ENCODE data around the gene SP9. TPM values are rescaled to one million over a fixed set of nuclear protein-coding genes. Genes with fewer than 3 reads are reported as not detected.

SP9 gene
- total RNA-seq, 1 experiment from 2014 or later, result not detected

GRCh38 chr2:174343623-174344455, 9.1 kb downstream of the SP9 start:
- H3K27ac Mint-ChIP-seq, result no peak overlapping the region
- Histone ChIP-seq H3K23ac (ENCODE audit: insufficient read length, low read depth, low read length) (no peak overlapping the region), H2AFZ (ENCODE audit: low read length) (no peak overlapping the region), H3K4me2 (ENCODE audit: insufficient read depth, insufficient read length, low read length) (peak overlapping the region; percentile 79), H2BK15ac (ENCODE audit: low read depth, low read length) (no peak overlapping the region), H4K91ac (ENCODE audit: insufficient read length, low read depth, low read length) (no peak overlapping the region), H2AK5ac (ENCODE audit: insufficient read length, low read length) (no peak overlapping the region), H4K8ac (replicated peaks; ENCODE audit: insufficient read length, low read depth, low read length) (no peak overlapping the region), H3K79me1 (ENCODE audit: insufficient read depth, low read depth, low read length, poor library complexity, severe bottlenecking) (no peaks in the 10 kb centered on the region), H3K79me2 (ENCODE audit: insufficient read depth, low read length) (no peaks in the 10 kb centered on the region), H3K27ac (ENCODE audit: insufficient read length, low read depth, low read length) (no peak overlapping the region), H3K9me3 (ENCODE audit: control insufficient read depth, low read depth, low read length) (no peaks in the 10 kb centered on the region), H3K27me3 (ENCODE audit: insufficient read depth, low read length) (peaks cover 50% of the 10 kb centered on the region), H3K14ac (ENCODE audit: insufficient read depth, low read length) (no peak overlapping the region; the same call in 1 of the 2 replicates), H2BK12ac (ENCODE audit: insufficient read length, low read depth, low read length) (no peak overlapping the region), H2BK5ac (ENCODE audit: insufficient read length, low read length) (no peak overlapping the region), H3K23me2 (ENCODE audit: insufficient read length, low read depth, low read length, poor library complexity, severe bottlenecking) (peaks cover 31% of the 10 kb centered on the region), H3T11ph (ENCODE audit: low read length) (no peak overlapping the region), H4K5ac (ENCODE audit: insufficient read length, low read depth, low read length) (no peak overlapping the region), H4K20me1 (ENCODE audit: control insufficient read depth, insufficient read depth, insufficient read length) (no peaks in the 10 kb centered on the region), H3K4ac (ENCODE audit: low read depth, low read length) (no peak overlapping the region), H2BK120ac (ENCODE audit: low read depth, low read length, poor library complexity, severe bottlenecking) (no peak overlapping the region), H3K4me1 (ENCODE audit: insufficient read depth, low read length) (0 out of 2 replicates have a peak, but pooled peaks cover 4% of the 10 kb centered on the region), H3K56ac (ENCODE audit: insufficient read length, low read depth, low read length) (no peak overlapping the region), H3K9ac (ENCODE audit: extremely low read depth, insufficient read length, low read length) (no peak overlapping the region), H3K18ac (ENCODE audit: insufficient read length, low read depth, low read length) (no peak overlapping the region), H2BK20ac (ENCODE audit: low read depth, low read length, poor library complexity, severe bottlenecking) (no peak overlapping the region)
- peaks cover 71% of the 10 kb centered on the region for H3K27me3 Mint-ChIP-seq (ENCODE audit: low read depth)
- no peak for TF ChIP-seq CTCF (conservative IDR thresholded peaks at IDR 0.05)
- peaks cover 50 to 55% of the 10 kb centered on the region in 2 experiments for H3K4me1 Mint-ChIP-seq
- no peak for DNase-seq
- H3K4me3 Mint-ChIP-seq, result peak overlapping the region; percentile 52 to 79
- H3K9me3 Mint-ChIP-seq, result peaks cover 0 to 4% of the 10 kb centered on the region in 2 experiments; a peak in 1 of 5 replicates
- H3K36me3 Mint-ChIP-seq (ENCODE audit: insufficient read depth in 1 of 3, low read depth in 3 of 3), result peaks cover 4 to 12% (median 12%) of the 10 kb centered on the region in 3 experiments; a peak in 5 of 7 replicates
- WGBS (ENCODE audit: extremely low coverage, insufficient read length, low lambda C conversion rate), result no CpG with 5 or more reads among the region's 57 CpGs
